Activated CD8-positive, alpha-beta memory T cell treated with anti-CD3 and anti-CD28 coated beads, Interleukin-2, amount 10 ng/mL, durations not matched to agents 7 days and 5 days (primary cell): ENCODE results near the gene FBXL3. TPM values are rescaled to one million over a fixed set of nuclear protein-coding genes. Genes with fewer than 3 reads are reported as not detected.

ENCODE experiments used
- ATAC-seq: fragments of 150-1000 bp; cut with Tn5 transposase; one replicate; pipeline ENCODE4 v1.10.0; 2021; ENCODE audit warnings: moderate library complexity
- CTCF ChIA-PET: fragments of 350-600 bp; sonication (Branson Sonifier 250); formaldehyde crosslinking; loops from one replicate; lab custom pipeline; 2021; ENCODE audit warnings: antibody characterized with exemption; lab: Charles Lee
- DNase-seq: peaks from one replicate; pipeline ENCODE4 v3.0.0-alpha.2; 2020
- H3K27ac Mint-ChIP-seq: one replicate; pipeline ENCODE4 v1.8.0; 2021; ENCODE audit warnings: mild to moderate bottlenecking, mixed read lengths
- H3K27me3 Mint-ChIP-seq: one replicate; pipeline ENCODE4 v1.8.0; 2021; ENCODE audit warnings: mixed read lengths
- H3K36me3 Mint-ChIP-seq: one replicate; pipeline ENCODE4 v1.8.0; 2021; ENCODE audit warnings: mild to moderate bottlenecking, mixed read lengths
- H3K4me1 Mint-ChIP-seq: one replicate; pipeline ENCODE4 v1.8.0; 2021; ENCODE audit warnings: mixed read lengths
- H3K4me3 Mint-ChIP-seq: one replicate; pipeline ENCODE4 v1.8.0; 2021; ENCODE audit warnings: mild to moderate bottlenecking, moderate library complexity, mixed read lengths
- H3K9me3 Mint-ChIP-seq: one replicate; pipeline ENCODE4 v1.8.0; 2022; ENCODE audit warnings: low read depth, mixed read lengths
- total RNA-seq, 2 experiments: library from RNA; stranded (reverse); gene quantifications; one replicate each; pipeline ENCODE4 v1.2.3, GENCODE V29; 2021

Gene FBXL3
- total RNA-seq, 2 experiments from 2014 or later, result 29.9 to 37.0 TPM

DNA sequence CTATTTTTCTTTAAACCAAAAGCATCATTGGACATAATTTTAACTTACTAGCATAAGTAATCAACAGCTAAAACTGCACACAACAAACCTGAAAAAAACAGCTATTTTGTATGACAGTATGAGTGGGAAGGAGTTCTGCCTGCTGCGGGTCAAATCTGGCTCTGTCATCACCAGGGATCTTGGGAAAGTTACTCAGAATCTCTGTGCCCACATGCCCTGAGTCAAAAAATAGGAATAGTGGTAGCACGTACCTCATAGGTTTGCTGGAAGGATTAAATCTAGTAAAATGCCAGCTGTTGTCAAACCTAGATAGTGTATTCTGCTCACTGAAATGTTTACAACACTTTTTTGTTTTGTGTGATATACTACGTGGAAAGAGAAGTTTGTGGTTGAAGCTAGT is 33.9 kb downstream of the FBXL3 start:
- peak overlapping the region; percentile 92 for H3K4me3 Mint-ChIP-seq
- peaks cover 21% of the 10 kb centered on the region for H3K36me3 Mint-ChIP-seq
- H3K9me3 Mint-ChIP-seq, result no peaks in the 10 kb centered on the region
- ATAC-seq (no peak), DNase-seq (no peak)
- peak overlapping the region; percentile 99 for H3K27ac Mint-ChIP-seq
- H3K27me3 Mint-ChIP-seq, result peaks cover 24% of the 10 kb centered on the region
- CTCF ChIA-PET, result interaction anchor here (0.9 to 5.1 kb wide), 8 partner anchors 9 to 34 kb away, joined by 3 to 28 read pairs (median 5); partner anchors contain the start of gene FBXL3
- peaks cover 36% of the 10 kb centered on the region for H3K4me1 Mint-ChIP-seq

DNA sequence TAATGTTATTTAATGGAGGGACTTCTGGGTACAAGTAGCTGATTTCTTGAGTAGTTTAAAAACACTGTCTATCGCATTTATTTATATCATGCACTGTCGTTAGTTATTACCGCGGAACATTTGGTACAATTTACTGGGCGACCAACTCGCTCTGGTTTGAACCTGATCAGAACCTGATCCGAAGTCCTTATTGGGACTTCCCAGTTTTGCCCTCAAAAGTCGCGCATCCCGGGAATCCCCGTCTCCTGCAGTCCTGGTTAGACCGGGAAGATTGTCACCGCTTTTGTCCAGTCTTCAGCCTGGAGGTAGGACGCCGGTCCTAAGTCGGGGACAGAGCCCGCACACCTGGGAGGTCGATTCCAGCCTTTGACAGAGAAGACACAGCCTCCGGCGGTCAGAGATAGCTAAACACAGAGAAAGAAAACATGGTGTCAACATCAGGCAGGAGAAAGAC is 34.4 kb downstream of the FBXL3 start:
- Mint-ChIP-seq H3K27ac (peak overlapping the region; percentile 99), H3K27me3 (peaks cover 29% of the 10 kb centered on the region), H3K36me3 (peaks cover 19% of the 10 kb centered on the region), H3K9me3 (no peaks in the 10 kb centered on the region), H3K4me3 (peak overlapping the region; percentile 92), H3K4me1 (peaks cover 36% of the 10 kb centered on the region)
- ATAC-seq (no peak), DNase-seq (peak; percentile 47)
- CTCF ChIA-PET, result interaction anchor here (0.9 to 5.1 kb wide), 8 partner anchors 9 to 34 kb away, joined by 3 to 28 read pairs (median 5); partner anchors contain the start of gene FBXL3

DNA sequence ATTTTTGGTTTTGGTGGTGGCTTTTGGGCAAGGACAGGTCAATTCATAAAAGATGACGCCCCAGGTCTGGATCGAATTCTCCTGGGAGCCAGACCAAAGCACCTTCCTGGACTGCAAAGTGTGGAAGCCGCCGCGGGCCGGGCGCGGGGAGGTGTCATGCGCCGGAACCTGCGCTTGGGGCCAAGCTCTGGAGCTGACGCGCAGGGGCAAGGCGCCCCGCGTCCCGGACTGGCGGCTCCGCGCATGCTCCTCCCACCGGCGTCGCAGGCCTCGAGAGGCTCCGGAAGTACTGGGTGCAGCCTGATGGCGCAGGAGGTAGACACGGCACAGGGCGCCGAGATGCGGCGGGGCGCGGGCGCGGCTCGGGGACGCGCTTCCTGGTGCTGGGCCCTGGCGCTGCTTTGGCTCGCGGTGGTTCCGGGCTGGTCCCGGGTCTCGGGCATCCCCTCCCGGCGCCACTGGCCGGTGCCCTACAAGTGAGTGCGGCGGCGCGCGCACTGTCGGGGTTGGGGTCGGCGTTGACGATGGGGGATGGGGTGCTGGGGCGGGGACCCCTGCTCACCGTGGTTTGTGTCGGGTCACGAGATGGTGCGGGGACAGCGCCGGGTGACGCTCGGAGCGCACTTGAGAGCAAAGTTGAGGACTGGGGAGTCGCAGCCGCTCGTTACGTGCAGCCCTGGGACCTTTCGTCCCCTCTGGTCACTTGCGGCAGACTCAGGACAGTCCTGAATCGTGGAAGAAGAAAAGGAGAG is 35.0 kb downstream of the FBXL3 start, which contains the start of gene CLN5:
Gene CLN5 (plus strand): TSS at position 286 of the 752 bp plus-strand sequence. CDS start 18 bp downstream, at position 304.
- DNase-seq (peak; percentile 97), ATAC-seq (peak; percentile 93)
- Mint-ChIP-seq H3K27ac (peak within 1 kb of the TSS; percentile 99), H3K9me3 (no peaks in the 10 kb centered on the region), H3K27me3 (peaks cover 35% of the 10 kb centered on the region), H3K4me3 (peak within 1 kb of the TSS; percentile 92), H3K36me3 (peaks cover 15% of the 10 kb centered on the region), H3K4me1 (peaks cover 37% of the 10 kb centered on the region)
- CTCF ChIA-PET, result interaction anchor here (0.9 to 5.1 kb wide), 10 partner anchors 10 to 107 kb away, joined by 3 to 28 read pairs (median 5); partner anchors contain the start of gene FBXL3

DNA sequence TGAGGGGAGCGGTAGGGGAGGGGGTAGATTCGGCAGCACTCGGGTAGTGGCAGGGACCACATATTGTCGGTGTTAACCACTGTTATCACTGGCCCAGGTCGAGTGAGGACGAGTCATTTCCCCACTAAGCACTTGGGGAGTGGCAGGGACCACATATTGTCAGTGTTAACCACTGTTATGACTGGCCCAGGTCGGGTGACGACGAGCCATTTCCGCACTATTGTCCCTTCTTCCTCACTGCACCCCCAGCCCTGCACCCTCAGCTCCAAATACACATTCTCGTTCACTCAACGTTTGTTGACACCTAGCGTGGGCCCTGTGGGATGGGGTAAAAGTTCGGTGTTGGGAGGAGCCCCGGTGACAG is 35.5 kb downstream of the FBXL3 start:
- H3K9me3 Mint-ChIP-seq, result no peaks in the 10 kb centered on the region
- peak overlapping the region; percentile 99 for H3K27ac Mint-ChIP-seq
- ATAC-seq (peak; percentile 81), DNase-seq (peak; percentile 96)
- peaks cover 42% of the 10 kb centered on the region for H3K4me1 Mint-ChIP-seq
- H3K4me3 Mint-ChIP-seq, result peak overlapping the region; percentile 92
- CTCF ChIA-PET, result interaction anchor here (1.0 to 5.1 kb wide), 6 partner anchors 11 to 106 kb away, joined by 3 to 28 read pairs (median 5); no protein-coding TSS in a partner anchor
- H3K36me3 Mint-ChIP-seq, result peaks cover 12% of the 10 kb centered on the region
- peaks cover 40% of the 10 kb centered on the region for H3K27me3 Mint-ChIP-seq

DNA sequence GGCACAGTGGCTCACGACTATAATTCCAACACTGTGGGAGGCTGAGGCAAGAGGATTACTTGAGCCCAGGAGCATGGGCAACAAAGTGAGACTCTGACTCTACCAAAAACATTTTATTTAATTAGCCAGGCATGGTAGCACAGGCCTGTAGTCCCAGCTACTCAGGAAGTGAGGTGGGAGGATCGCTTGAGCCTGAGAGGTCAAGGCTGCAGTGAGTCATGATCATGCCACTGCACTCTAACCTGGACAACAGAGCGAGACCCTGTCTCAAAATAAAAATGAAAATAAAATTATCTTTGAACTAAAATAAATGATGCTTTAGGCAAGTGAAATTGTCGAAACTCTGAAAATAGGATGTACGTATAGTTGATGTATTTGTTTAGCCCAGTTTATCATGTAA is 43.3 kb downstream of the FBXL3 start:
- ATAC-seq (no peak), DNase-seq (no peak)
- peaks cover 15% of the 10 kb centered on the region for H3K4me1 Mint-ChIP-seq
- H3K36me3 Mint-ChIP-seq, result no peaks in the 10 kb centered on the region
- no peak overlapping the region for H3K27ac Mint-ChIP-seq
- CTCF ChIA-PET, result interaction anchor here (1.0 kb wide), 1 partner anchor 12 kb away, joined by 3 read pairs; no protein-coding TSS in a partner anchor
- no peaks in the 10 kb centered on the region for H3K9me3 Mint-ChIP-seq
- peaks cover 82% of the 10 kb centered on the region for H3K27me3 Mint-ChIP-seq
- H3K4me3 Mint-ChIP-seq, result no peak overlapping the region

DNA sequence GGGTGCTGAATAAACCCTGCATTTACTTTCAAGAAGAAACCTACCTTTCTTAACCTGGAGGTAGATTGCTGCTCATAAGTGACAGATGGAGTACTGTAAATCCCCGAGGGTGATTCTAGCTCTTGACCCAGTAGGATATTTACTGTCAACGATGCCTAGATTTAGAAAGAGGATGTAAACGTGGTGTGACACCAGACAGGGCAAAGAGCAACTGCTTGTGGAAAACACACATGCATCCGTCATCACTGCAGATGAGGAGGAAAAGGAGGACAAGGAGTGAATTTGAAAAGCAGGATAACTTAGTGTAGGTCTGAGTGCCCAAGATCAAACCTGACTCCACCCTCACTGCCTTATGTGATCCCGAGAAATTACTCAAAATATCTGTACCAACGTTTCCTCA is 44.9 kb downstream of the FBXL3 start:
- H3K4me1 Mint-ChIP-seq, result peaks cover 15% of the 10 kb centered on the region
- H3K36me3 Mint-ChIP-seq, result no peaks in the 10 kb centered on the region
- CTCF ChIA-PET, result interaction anchor here (2.6 to 2.7 kb wide), 2 partner anchors 10 to 79 kb away, joined by 15 to 28 read pairs; partner anchors contain the start of gene CLN5
- no peak overlapping the region for H3K27ac Mint-ChIP-seq
- H3K4me3 Mint-ChIP-seq, result no peak overlapping the region
- H3K27me3 Mint-ChIP-seq, result peaks cover 81% of the 10 kb centered on the region
- no peak for ATAC-seq
- no peaks in the 10 kb centered on the region for H3K9me3 Mint-ChIP-seq
- DNase-seq, result no peak

DNA sequence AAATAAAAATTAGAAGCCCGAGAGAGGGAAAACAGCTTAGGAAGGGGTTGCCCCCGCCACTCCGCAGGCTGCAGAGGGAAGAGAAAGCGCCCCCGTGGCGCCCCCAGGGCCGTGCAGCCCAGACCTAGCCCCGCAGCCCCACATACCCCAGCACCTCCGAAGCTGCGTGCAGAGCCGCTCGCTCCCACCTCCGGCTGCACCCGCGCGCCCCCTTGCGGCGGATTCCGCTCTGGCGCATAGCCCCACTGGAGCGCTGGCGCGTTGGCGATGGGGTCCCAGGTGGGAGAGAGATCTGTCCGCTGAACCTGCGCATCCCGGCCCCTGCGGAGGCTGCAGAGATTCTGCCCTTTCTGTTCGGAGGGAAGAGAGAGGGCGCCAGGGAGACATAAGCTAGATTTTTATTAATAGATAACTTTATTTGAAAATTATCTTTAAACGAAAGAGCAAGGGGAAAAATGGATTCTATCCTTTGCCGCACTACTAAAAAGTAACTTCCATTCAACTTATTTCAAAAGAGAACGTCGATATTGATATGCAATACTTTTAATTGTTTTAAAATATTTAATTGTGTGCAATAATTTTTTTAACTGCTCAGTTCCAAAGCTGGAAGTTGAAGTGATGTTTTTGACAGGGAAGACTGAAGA is 46.8 kb downstream of the FBXL3 start:
- Mint-ChIP-seq H3K36me3 (no peaks in the 10 kb centered on the region), H3K27me3 (peaks cover 73% of the 10 kb centered on the region), H3K4me3 (no peak overlapping the region), H3K4me1 (peaks cover 8% of the 10 kb centered on the region), H3K27ac (no peak overlapping the region), H3K9me3 (no peaks in the 10 kb centered on the region)
- ATAC-seq (peak; percentile 100), DNase-seq (peak; percentile 86)
- CTCF ChIA-PET, result interaction anchor here (0.6 to 2.9 kb wide), 23 partner anchors 8 to 1104 kb away, joined by 3 to 28 read pairs (median 4); partner anchors contain the start of genes CLN5, FBXL3 and KCTD12

DNA sequence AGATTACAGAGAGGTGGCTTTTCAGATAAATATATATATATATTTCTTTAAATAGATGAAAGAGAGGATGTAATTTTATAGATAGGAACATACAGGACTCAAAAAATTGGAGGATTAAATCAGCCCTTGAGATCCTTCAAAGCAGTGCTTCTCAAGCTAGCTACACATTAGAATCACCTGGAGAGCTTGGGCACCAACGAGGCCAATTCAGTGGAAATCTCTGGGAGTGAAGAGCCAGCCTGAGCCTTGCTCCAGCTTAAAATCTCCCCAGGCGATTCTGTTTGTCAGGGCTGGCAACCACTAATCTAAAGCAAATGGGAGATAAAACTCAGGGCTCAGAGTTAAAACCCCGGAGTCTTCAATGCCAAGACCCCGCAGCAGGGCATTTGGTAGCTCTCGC is 50.0 kb downstream of the FBXL3 start:
- Mint-ChIP-seq H3K27me3 (peaks cover 73% of the 10 kb centered on the region), H3K36me3 (no peaks in the 10 kb centered on the region), H3K27ac (no peak overlapping the region), H3K9me3 (no peaks in the 10 kb centered on the region), H3K4me3 (no peak overlapping the region), H3K4me1 (peaks cover 17% of the 10 kb centered on the region)
- ATAC-seq (no peak), DNase-seq (no peak)
- CTCF ChIA-PET, result no interaction called here

DNA sequence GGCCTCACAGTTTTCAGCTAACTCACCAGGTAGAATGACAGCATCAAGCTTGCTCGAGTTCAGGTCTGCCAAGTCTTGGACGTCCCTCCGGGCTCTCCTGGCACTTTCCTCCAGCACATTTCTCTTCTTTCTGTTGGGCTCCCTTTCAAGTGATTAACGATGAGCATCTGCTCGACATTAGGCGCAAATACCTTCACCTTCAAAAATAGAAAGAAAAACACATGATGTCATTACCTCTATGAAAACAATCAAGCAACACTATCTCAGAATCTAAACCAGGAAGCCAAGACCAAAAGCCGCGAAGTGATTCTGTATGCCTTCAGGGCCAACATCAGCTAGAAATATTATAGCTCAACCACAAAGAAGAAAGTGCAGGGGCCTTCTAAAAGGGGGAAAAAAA is 50.5 kb downstream of the FBXL3 start:
- Mint-ChIP-seq H3K36me3 (no peaks in the 10 kb centered on the region), H3K4me1 (peaks cover 17% of the 10 kb centered on the region), H3K9me3 (no peaks in the 10 kb centered on the region), H3K4me3 (no peak overlapping the region), H3K27me3 (peaks cover 73% of the 10 kb centered on the region), H3K27ac (no peak overlapping the region)
- no peak for DNase-seq
- ATAC-seq, result no peak
- CTCF ChIA-PET, result no interaction called here

DNA sequence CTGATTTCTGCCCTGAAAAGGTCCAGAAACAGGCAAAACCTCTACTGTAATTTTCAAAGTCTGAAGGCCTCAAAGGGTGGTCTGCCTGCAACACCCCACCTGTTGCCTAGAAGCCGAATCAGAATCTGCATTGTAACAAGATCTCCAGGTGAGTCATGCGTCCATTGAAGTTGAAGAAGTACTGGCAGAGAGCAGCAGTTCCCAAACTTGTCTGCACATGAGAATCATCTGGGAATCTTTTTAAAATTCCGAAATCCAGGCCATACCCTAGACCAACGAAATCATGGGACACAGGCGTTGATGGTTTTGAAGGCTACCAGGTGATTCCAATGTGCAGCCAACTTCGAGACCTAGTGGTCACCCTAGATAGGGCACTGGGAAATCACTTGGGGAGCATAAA is 51.1 kb downstream of the FBXL3 start:
- Mint-ChIP-seq H3K36me3 (no peaks in the 10 kb centered on the region), H3K27me3 (peaks cover 73% of the 10 kb centered on the region), H3K27ac (no peak overlapping the region), H3K4me1 (peaks cover 17% of the 10 kb centered on the region), H3K4me3 (no peak overlapping the region), H3K9me3 (no peaks in the 10 kb centered on the region)
- DNase-seq (no peak), ATAC-seq (no peak)
- CTCF ChIA-PET, result no interaction called here

DNA sequence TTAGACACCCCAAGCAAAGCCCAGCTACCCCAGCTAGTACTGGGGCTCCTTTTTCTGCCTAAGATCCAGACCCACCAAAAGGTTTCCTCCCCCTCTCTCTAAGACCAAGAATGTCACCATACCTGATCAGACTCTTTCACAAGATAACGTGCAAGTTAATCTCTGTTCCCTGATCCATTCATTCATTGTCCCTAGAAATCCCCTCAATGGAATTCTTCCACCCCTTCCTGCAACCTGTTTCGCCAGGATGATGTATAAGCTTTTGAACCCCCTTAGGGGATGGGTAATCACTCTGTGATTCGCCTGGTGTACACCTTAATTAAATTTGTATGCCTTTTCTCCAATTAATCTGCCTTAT is 52.4 kb downstream of the FBXL3 start:
- CTCF ChIA-PET, result no interaction called here
- ATAC-seq, result no peak
- H3K27me3 Mint-ChIP-seq, result peaks cover 77% of the 10 kb centered on the region
- no peak for DNase-seq
- peaks cover 16% of the 10 kb centered on the region for H3K4me1 Mint-ChIP-seq
- H3K36me3 Mint-ChIP-seq, result no peaks in the 10 kb centered on the region
- H3K9me3 Mint-ChIP-seq, result no peaks in the 10 kb centered on the region
- H3K27ac Mint-ChIP-seq, result no peak overlapping the region
- H3K4me3 Mint-ChIP-seq, result no peak overlapping the region

DNA sequence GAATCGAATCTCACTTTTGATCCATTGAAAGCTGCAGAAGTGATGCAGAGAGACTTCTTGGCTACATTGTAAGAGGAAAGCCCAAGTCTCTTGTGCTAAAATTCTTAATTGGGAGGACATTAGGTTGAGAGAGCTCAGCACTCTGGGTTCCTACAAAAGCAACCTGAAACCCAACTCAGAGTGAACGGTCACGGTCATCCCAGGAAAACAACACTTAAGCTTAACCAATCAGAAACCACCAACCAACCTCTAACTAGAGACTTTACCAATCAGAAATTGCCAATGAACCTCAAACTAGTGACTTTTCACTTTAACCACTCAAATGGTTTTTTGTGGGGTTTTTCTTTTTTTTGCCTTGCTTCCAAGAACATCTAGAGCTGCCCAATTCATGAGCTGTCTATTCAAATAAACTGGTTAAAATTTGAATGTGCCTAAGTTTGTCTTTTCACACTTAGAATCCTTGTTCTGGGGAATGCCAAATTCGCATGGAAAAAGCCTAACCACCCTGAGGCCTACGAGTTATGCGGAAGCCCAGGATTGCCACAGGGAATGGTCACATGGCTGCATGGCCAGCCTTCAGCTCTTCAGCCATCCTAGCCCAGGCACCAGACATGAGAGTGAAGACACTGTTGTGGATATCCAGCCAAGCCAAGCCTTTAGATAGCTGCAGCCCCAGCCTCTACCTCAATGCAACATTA is 52.9 kb downstream of the FBXL3 start:
- no peak for ATAC-seq
- no peaks in the 10 kb centered on the region for H3K36me3 Mint-ChIP-seq
- no peak overlapping the region for H3K4me3 Mint-ChIP-seq
- peaks cover 15% of the 10 kb centered on the region for H3K4me1 Mint-ChIP-seq
- DNase-seq, result no peak
- no peaks in the 10 kb centered on the region for H3K9me3 Mint-ChIP-seq
- H3K27ac Mint-ChIP-seq, result no peak overlapping the region
- peaks cover 74% of the 10 kb centered on the region for H3K27me3 Mint-ChIP-seq
- CTCF ChIA-PET, result interaction anchor here (1.2 to 1.7 kb wide), 2 partner anchors 88 to 505 kb away, joined by 3 read pairs; no protein-coding TSS in a partner anchor
